Lower lobe of right lung (tissue), 2 donors: ENCODE measurements around the gene TPM3. TPM values are rescaled to one million over a fixed set of nuclear protein-coding genes. Genes with fewer than 3 reads are reported as not detected.

Experiments used
- ATAC-seq, 2 donors: fragments of 200-7000 bp; cut with Tn5 transposase; one replicate each; pipeline ENCODE4 v1.9.1; 2020 to 2022; ENCODE audit warnings: mild to moderate bottlenecking in 2 of 2, moderate library complexity in 2 of 2
- DNase-seq: peaks from one replicate; pipeline ENCODE4 v3.0.0-alpha.2; 2020
- H3K27ac ChIP-seq: fragments of 200-600 bp; one replicate; pipeline ENCODE4 v1.8.0; 2022
- H3K27me3 ChIP-seq: fragments of 200-600 bp; one replicate; pipeline ENCODE4 v1.8.0; 2022; ENCODE audit warnings: low read depth
- H3K36me3 ChIP-seq: fragments of 200-600 bp; one replicate; pipeline ENCODE4 v1.8.0; 2022; ENCODE audit warnings: mild to moderate bottlenecking
- H3K4me1 ChIP-seq: fragments of 200-600 bp; one replicate; pipeline ENCODE4 v1.8.0; 2022
- H3K4me3 ChIP-seq: fragments of 200-600 bp; one replicate; pipeline ENCODE4 v1.8.0; 2022; ENCODE audit warnings: mild to moderate bottlenecking
- H3K9me3 ChIP-seq: fragments of 200-600 bp; one replicate; pipeline ENCODE4 v1.8.0; 2022
- intact Hi-C: fragments of 100-400 bp; cut with DNase I; formaldehyde crosslinking; loops from one replicate; pipeline ENCODE4 v1.11.0; 2022
- microRNA-seq: library from miRNA; unstranded; fragments of <30 nt; microRNA quantifications from one replicate; pipeline ENCODE4 v1.2.0, GENCODE V29; 2020; ENCODE audit warnings: borderline number of aligned reads
- total RNA-seq: library from RNA; stranded (reverse); fragmentation: NEBNext Ultra II Directional; extraction: Animal tissue kit (Norgen Biotek cat#: 25700); gene quantifications from one replicate; pipeline ENCODE4 v1.2.1, GENCODE V29; 2021
- TF ChIP-seq, protein P1 (sequence below): fragments of 200-600 bp; IDR thresholded peaks from one replicate; pipeline ENCODE4 v1.8.0; 2022; ENCODE audit warnings: antibody characterized with exemption, mild to moderate bottlenecking
- donor health status: DM: no; HTN: yes; CAD: no; lungs with severe emphysema.

TPM3 gene
- total RNA-seq, 1 donor from 2014 or later: 334 TPM

DNA sequence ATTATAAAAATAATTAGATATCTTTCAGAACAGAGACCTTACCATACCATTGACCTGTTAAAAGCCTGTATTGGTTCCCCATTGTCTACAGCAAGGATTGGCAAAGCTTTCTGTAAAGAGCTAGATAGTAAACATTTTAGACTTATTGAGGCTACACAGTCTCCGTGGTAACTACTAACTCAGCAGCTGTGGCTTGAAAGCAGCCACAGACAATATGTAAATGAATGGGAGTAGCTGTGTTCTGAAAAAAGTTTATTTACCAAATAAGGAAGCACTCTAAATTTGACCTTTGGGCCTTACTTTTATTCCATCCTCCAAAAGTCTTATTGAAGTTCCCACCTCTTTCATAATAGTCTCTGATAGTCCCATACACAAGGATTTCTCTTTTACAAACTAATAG, 76.7 kb downstream of the TPM3 start:
- Histone ChIP-seq H3K27me3 (no peaks in the 10 kb centered on the region), H3K4me1 (no peaks in the 10 kb centered on the region), H3K36me3 (no peaks in the 10 kb centered on the region), H3K4me3 (no peak overlapping the region), H3K9me3 (no peaks in the 10 kb centered on the region), H3K27ac (no peak overlapping the region)
- TF ChIP-seq, protein P1, sequence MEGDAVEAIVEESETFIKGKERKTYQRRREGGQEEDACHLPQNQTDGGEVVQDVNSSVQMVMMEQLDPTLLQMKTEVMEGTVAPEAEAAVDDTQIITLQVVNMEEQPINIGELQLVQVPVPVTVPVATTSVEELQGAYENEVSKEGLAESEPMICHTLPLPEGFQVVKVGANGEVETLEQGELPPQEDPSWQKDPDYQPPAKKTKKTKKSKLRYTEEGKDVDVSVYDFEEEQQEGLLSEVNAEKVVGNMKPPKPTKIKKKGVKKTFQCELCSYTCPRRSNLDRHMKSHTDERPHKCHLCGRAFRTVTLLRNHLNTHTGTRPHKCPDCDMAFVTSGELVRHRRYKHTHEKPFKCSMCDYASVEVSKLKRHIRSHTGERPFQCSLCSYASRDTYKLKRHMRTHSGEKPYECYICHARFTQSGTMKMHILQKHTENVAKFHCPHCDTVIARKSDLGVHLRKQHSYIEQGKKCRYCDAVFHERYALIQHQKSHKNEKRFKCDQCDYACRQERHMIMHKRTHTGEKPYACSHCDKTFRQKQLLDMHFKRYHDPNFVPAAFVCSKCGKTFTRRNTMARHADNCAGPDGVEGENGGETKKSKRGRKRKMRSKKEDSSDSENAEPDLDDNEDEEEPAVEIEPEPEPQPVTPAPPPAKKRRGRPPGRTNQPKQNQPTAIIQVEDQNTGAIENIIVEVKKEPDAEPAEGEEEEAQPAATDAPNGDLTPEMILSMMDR: no peak
- intact Hi-C loops: no loop called here
- no peak for DNase-seq
- ATAC-seq: no peak

Small RNA genes within 50 kb of the gene (microRNA-seq; reads per million reads assigned to microRNA genes)
- gene MIR190B: 23.6 reads per million, percentile 30 among the genes with 10 or more reads in this experiment

Other genes starting within 250 kb of the TPM3 start
- 95.4 TPM for gene DENND4B, start 245.4 kb downstream of the TPM3 start, total RNA-seq
- 55.8 TPM for gene CRTC2, start 233.5 kb downstream of the TPM3 start, total RNA-seq
- gene SLC39A1, start 228.6 kb downstream of the TPM3 start, total RNA-seq: 98.4 TPM
- gene CREB3L4, start 224.2 kb downstream of the TPM3 start, total RNA-seq: 12.2 TPM
- gene JTB, start 214.4 kb downstream of the TPM3 start, total RNA-seq: 121 TPM
- gene RAB13, start 205.8 kb downstream of the TPM3 start, total RNA-seq: 103 TPM
- 1,826 TPM for gene RPS27, start 201.3 kb downstream of the TPM3 start, total RNA-seq
- 1.7 TPM for gene NUP210L, start 37.0 kb downstream of the TPM3 start, total RNA-seq
- gene CFAP141, start 14.2 kb upstream of the TPM3 start, total RNA-seq: 2.8 TPM
- 142 TPM for gene UBAP2L, start 28.9 kb upstream of the TPM3 start, total RNA-seq
- 75.4 TPM for gene HAX1, start 80.5 kb upstream of the TPM3 start, total RNA-seq
- gene AQP10, start 129.0 kb upstream of the TPM3 start, total RNA-seq: 0.47 TPM
- gene ATP8B2, start 133.4 kb upstream of the TPM3 start, total RNA-seq: 26.0 TPM
- gene IL6R, start 213.2 kb upstream of the TPM3 start, total RNA-seq: 48.5 TPM